ENCODE measurements around the gene TEF.

GRCh38 chr22:41367680-41368542, 13.8 kb upstream of the TEF start:
- TF ChIP-seq, protein P1, sequence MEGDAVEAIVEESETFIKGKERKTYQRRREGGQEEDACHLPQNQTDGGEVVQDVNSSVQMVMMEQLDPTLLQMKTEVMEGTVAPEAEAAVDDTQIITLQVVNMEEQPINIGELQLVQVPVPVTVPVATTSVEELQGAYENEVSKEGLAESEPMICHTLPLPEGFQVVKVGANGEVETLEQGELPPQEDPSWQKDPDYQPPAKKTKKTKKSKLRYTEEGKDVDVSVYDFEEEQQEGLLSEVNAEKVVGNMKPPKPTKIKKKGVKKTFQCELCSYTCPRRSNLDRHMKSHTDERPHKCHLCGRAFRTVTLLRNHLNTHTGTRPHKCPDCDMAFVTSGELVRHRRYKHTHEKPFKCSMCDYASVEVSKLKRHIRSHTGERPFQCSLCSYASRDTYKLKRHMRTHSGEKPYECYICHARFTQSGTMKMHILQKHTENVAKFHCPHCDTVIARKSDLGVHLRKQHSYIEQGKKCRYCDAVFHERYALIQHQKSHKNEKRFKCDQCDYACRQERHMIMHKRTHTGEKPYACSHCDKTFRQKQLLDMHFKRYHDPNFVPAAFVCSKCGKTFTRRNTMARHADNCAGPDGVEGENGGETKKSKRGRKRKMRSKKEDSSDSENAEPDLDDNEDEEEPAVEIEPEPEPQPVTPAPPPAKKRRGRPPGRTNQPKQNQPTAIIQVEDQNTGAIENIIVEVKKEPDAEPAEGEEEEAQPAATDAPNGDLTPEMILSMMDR (conservative IDR thresholded peaks at IDR 0.05; ENCODE audit: low read depth, low read length) = no peak
- no peak for TF ChIP-seq EZH2 (IDR thresholded peaks at IDR 0.05; ENCODE audit: borderline replicate concordance, low read depth, low read length, poor library complexity, severe bottlenecking)
